ENCODE data around the gene TOR1AIP2. TPM values are rescaled to one million over a fixed set of nuclear protein-coding genes. Genes with fewer than 3 reads are reported as not detected.

TOR1AIP2 gene
- total RNA-seq, 2 experiments from 2014 or later = 43.5 to 50.1 TPM

GRCh38 chr1:179817056-179817455, 60.5 kb downstream of the TOR1AIP2 start:
- no peak for ATAC-seq
- H3K27me3 Mint-ChIP-seq = peaks cover 13% of the 10 kb centered on the region
- CTCF ChIA-PET = interaction anchor here (4.4 to 13.6 kb wide), 2 partner anchors 7 to 111 kb away, joined by 27 to 222 read pairs; no protein-coding TSS in a partner anchor
- H3K9me3 Mint-ChIP-seq (ENCODE audit: low read depth) = no peaks in the 10 kb centered on the region
- H3K4me3 Mint-ChIP-seq = no peak overlapping the region
- H3K27ac Mint-ChIP-seq = no peak overlapping the region
- DNase-seq = no peak
- H3K4me1 Mint-ChIP-seq = peaks cover 17% of the 10 kb centered on the region
- H3K36me3 Mint-ChIP-seq = no peaks in the 10 kb centered on the region

- Mint-ChIP-seq H3K36me3 (no peaks in the 10 kb centered on the region), H3K27ac (no peak overlapping the region), H3K9me3 (ENCODE audit: low read depth) (no peaks in the 10 kb centered on the region), H3K4me1 (peaks cover 17% of the 10 kb centered on the region), H3K4me3 (no peak overlapping the region), H3K27me3 (peaks cover 13% of the 10 kb centered on the region)
- CTCF ChIA-PET = interaction anchor here (1.6 to 13.6 kb wide), 4 partner anchors 25 to 361 kb away, joined by 5 to 222 read pairs (median 16); no protein-coding TSS in a partner anchor
- ATAC-seq (no peak), DNase-seq (no peak)
Observed at GRCh38 chr1:179816196-179816960, 61.2 kb downstream of the TOR1AIP2 start.

GRCh38 chr1:179815641-179816040, 62.0 kb downstream of the TOR1AIP2 start:
- ATAC-seq = no peak
- Mint-ChIP-seq H3K4me3 (peak overlapping the region; percentile 76), H3K4me1 (peaks cover 17% of the 10 kb centered on the region), H3K9me3 (ENCODE audit: low read depth) (no peaks in the 10 kb centered on the region), H3K27me3 (peaks cover 11% of the 10 kb centered on the region), H3K27ac (no peak overlapping the region), H3K36me3 (no peaks in the 10 kb centered on the region)
- CTCF ChIA-PET = interaction anchor here (0.8 to 13.6 kb wide), 23 partner anchors 8 to 813 kb away, joined by 3 to 222 read pairs (median 5); no protein-coding TSS in a partner anchor
- DNase-seq = no peak

- peaks cover 17% of the 10 kb centered on the region for H3K4me1 Mint-ChIP-seq
- no peaks in the 10 kb centered on the region for H3K9me3 Mint-ChIP-seq (ENCODE audit: low read depth)
- no peak overlapping the region for H3K27ac Mint-ChIP-seq
- DNase-seq (no peak), ATAC-seq (peak; percentile 56)
- CTCF ChIA-PET = interaction anchor here (0.6 to 13.6 kb wide), 50 partner anchors 9 to 1307 kb away, joined by 3 to 222 read pairs (median 4); partner anchors contain the start of gene LHX4
- no peaks in the 10 kb centered on the region for H3K36me3 Mint-ChIP-seq
- H3K27me3 Mint-ChIP-seq = peaks cover 14% of the 10 kb centered on the region
- H3K4me3 Mint-ChIP-seq = peak overlapping the region; percentile 76
Observed at GRCh38 chr1:179814546-179814838, 63.1 kb downstream of the TOR1AIP2 start.

GRCh38 chr1:179813626-179814545, 63.7 kb downstream of the TOR1AIP2 start:
- peaks cover 17% of the 10 kb centered on the region for H3K4me1 Mint-ChIP-seq
- H3K4me3 Mint-ChIP-seq = no peak overlapping the region
- DNase-seq (no peak), ATAC-seq (no peak)
- no peaks in the 10 kb centered on the region for H3K9me3 Mint-ChIP-seq (ENCODE audit: low read depth)
- H3K27me3 Mint-ChIP-seq = peaks cover 14% of the 10 kb centered on the region
- CTCF ChIA-PET = interaction anchor here (0.6 to 13.6 kb wide), 39 partner anchors 9 to 1306 kb away, joined by 3 to 222 read pairs (median 4); partner anchors contain the start of gene LHX4
- H3K36me3 Mint-ChIP-seq = no peaks in the 10 kb centered on the region
- H3K27ac Mint-ChIP-seq = no peak overlapping the region

GRCh38 chr1:179812501-179813292, 64.9 kb downstream of the TOR1AIP2 start:
- H3K27ac Mint-ChIP-seq = no peak overlapping the region
- H3K4me1 Mint-ChIP-seq = peaks cover 17% of the 10 kb centered on the region
- ATAC-seq (no peak), DNase-seq (no peak)
- peaks cover 14% of the 10 kb centered on the region for H3K27me3 Mint-ChIP-seq
- H3K9me3 Mint-ChIP-seq (ENCODE audit: low read depth) = no peaks in the 10 kb centered on the region
- CTCF ChIA-PET = interaction anchor here (3.2 to 13.6 kb wide), 4 partner anchors 102 to 365 kb away, joined by 17 to 222 read pairs (median 47); no protein-coding TSS in a partner anchor
- H3K4me3 Mint-ChIP-seq = no peak overlapping the region
- no peaks in the 10 kb centered on the region for H3K36me3 Mint-ChIP-seq

GRCh38 chr1:179810367-179810715, 67.3 kb downstream of the TOR1AIP2 start:
- no peak overlapping the region for H3K4me3 Mint-ChIP-seq
- CTCF ChIA-PET = interaction anchor here (0.7 to 13.6 kb wide), 32 partner anchors 9 to 668 kb away, joined by 3 to 222 read pairs (median 4); no protein-coding TSS in a partner anchor

GRCh38 chr1:179809506-179810366, 67.9 kb downstream of the TOR1AIP2 start:
- Mint-ChIP-seq H3K27ac (no peak overlapping the region), H3K4me1 (peaks cover 3% of the 10 kb centered on the region), H3K36me3 (no peaks in the 10 kb centered on the region), H3K4me3 (no peak overlapping the region), H3K27me3 (peaks cover 4% of the 10 kb centered on the region), H3K9me3 (ENCODE audit: low read depth) (no peaks in the 10 kb centered on the region)
- peak; percentile 55 for ATAC-seq
- peak; percentile 69 for DNase-seq
- CTCF ChIA-PET = interaction anchor here (0.8 to 13.6 kb wide), 33 partner anchors 8 to 397 kb away, joined by 3 to 222 read pairs (median 4); no protein-coding TSS in a partner anchor

More at GRCh38 chr1:179810367-179810715, 67.3 kb downstream of the TOR1AIP2 start:
- no peak for ATAC-seq
- no peak for DNase-seq
- Mint-ChIP-seq H3K27ac (no peak overlapping the region), H3K36me3 (no peaks in the 10 kb centered on the region), H3K9me3 (ENCODE audit: low read depth) (no peaks in the 10 kb centered on the region), H3K4me1 (peaks cover 10% of the 10 kb centered on the region), H3K27me3 (peaks cover 4% of the 10 kb centered on the region)

- no peaks in the 10 kb centered on the region for H3K4me1 Mint-ChIP-seq
- no peaks in the 10 kb centered on the region for H3K36me3 Mint-ChIP-seq
- H3K9me3 Mint-ChIP-seq (ENCODE audit: low read depth) = no peaks in the 10 kb centered on the region
- H3K4me3 Mint-ChIP-seq = no peak overlapping the region
- H3K27me3 Mint-ChIP-seq = peaks cover 4% of the 10 kb centered on the region
- ATAC-seq (no peak), DNase-seq (no peak)
- CTCF ChIA-PET = interaction anchor here (1.0 to 13.6 kb wide), 7 partner anchors 11 to 102 kb away, joined by 3 to 222 read pairs (median 10); no protein-coding TSS in a partner anchor
- H3K27ac Mint-ChIP-seq = no peak overlapping the region
Observed at GRCh38 chr1:179808503-179808902, 69.1 kb downstream of the TOR1AIP2 start.

GRCh38 chr1:179807691-179808485, 69.7 kb downstream of the TOR1AIP2 start:
- Mint-ChIP-seq H3K27ac (no peak overlapping the region), H3K36me3 (no peaks in the 10 kb centered on the region), H3K9me3 (ENCODE audit: low read depth) (no peaks in the 10 kb centered on the region), H3K4me3 (no peak overlapping the region), H3K27me3 (peaks cover 4% of the 10 kb centered on the region), H3K4me1 (no peaks in the 10 kb centered on the region)
- CTCF ChIA-PET = interaction anchor here (1.1 to 13.6 kb wide), 2 partner anchors 22 to 102 kb away, joined by 3 to 222 read pairs; no protein-coding TSS in a partner anchor
- no peak for DNase-seq
- ATAC-seq = no peak

GRCh38 chr1:179807291-179807690, 70.3 kb downstream of the TOR1AIP2 start:
- Mint-ChIP-seq H3K27me3 (peaks cover 4% of the 10 kb centered on the region), H3K27ac (no peak overlapping the region), H3K4me3 (no peak overlapping the region), H3K36me3 (no peaks in the 10 kb centered on the region), H3K9me3 (ENCODE audit: low read depth) (no peaks in the 10 kb centered on the region), H3K4me1 (no peaks in the 10 kb centered on the region)
- CTCF ChIA-PET = interaction anchor here (13.6 kb wide), 1 partner anchor 101 kb away, joined by 222 read pairs; no protein-coding TSS in a partner anchor
- DNase-seq = no peak
- ATAC-seq = no peak

Measured in activated CD8-positive, alpha-beta memory T cell treated with anti-CD3 and anti-CD28 coated beads, Interleukin-2, amount 10 ng/mL, durations not matched to agents 7 days and 5 days (primary cell).